ENCODE measurements around the gene UBR1.

DNA sequence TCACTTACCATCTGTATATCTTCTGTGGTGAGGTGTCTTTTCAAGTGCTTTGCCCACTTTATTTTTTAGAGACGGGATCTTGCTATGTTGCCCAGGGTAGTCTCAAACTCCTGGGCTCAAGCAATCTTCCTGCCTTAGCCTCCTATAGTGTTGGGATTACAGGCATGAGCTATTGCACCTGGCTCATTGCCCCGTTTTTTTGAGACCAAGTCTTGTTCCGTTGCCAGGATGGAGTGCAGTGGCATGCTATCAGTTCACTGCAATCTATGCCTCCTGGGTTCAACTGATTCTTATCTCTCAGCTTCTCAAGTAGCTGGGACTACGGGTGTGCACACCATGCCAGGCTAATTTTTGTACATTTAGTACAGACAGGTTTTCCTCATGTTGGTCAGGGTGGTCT lies 132.7 kb downstream of the UBR1 start:
- TF ChIP-seq, protein P1, sequence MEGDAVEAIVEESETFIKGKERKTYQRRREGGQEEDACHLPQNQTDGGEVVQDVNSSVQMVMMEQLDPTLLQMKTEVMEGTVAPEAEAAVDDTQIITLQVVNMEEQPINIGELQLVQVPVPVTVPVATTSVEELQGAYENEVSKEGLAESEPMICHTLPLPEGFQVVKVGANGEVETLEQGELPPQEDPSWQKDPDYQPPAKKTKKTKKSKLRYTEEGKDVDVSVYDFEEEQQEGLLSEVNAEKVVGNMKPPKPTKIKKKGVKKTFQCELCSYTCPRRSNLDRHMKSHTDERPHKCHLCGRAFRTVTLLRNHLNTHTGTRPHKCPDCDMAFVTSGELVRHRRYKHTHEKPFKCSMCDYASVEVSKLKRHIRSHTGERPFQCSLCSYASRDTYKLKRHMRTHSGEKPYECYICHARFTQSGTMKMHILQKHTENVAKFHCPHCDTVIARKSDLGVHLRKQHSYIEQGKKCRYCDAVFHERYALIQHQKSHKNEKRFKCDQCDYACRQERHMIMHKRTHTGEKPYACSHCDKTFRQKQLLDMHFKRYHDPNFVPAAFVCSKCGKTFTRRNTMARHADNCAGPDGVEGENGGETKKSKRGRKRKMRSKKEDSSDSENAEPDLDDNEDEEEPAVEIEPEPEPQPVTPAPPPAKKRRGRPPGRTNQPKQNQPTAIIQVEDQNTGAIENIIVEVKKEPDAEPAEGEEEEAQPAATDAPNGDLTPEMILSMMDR (IDR thresholded peaks at IDR 0.05; ENCODE audit: low read length) = no peak
- TF ChIP-seq EZH2phosphoT487 (IDR thresholded peaks at IDR 0.05; ENCODE audit: low read length) (no peak), EZH2 (optimal IDR thresholded peaks at IDR 0.05; ENCODE audit: low read depth, low read length) (no peak)

Measured in MM.1S (cell line).